Nephron progenitor cell (in vitro differentiated cells): ENCODE data around the gene FGD2.

Source experiments
- DNase-seq: peaks from one replicate; pipeline ENCODE4 v3.0.0; 2021
- H3K27ac Mint-ChIP-seq: 2 replicates; pipeline ENCODE4 v1.8.0; 2021; ENCODE audit warnings: mild to moderate bottlenecking, moderate library complexity, mixed read lengths
- H3K27me3 Mint-ChIP-seq: 2 replicates; pipeline ENCODE4 v1.8.0; 2021; ENCODE audit warnings: mild to moderate bottlenecking, low read depth, mixed read lengths; ENCODE audit not compliant: poor library complexity
- H3K36me3 Mint-ChIP-seq: 2 replicates; pipeline ENCODE4 v1.8.0; 2021; ENCODE audit warnings: low read depth, mixed read lengths
- H3K4me1 Mint-ChIP-seq: 2 replicates; pipeline ENCODE4 v1.8.0; 2021; ENCODE audit warnings: mixed read lengths
- H3K4me3 Mint-ChIP-seq: 2 replicates; pipeline ENCODE4 v1.8.0; 2021; ENCODE audit warnings: mild to moderate bottlenecking, moderate library complexity, mixed read lengths
- H3K9me3 Mint-ChIP-seq: 2 replicates; pipeline ENCODE4 v1.8.0; 2021; ENCODE audit warnings: mild to moderate bottlenecking, moderate library complexity, mixed read lengths
- CTCF ChIP-seq: fragments of 200-600 bp; sonication (generic); IDR thresholded peaks from 2 replicates; pipeline ENCODE4 v1.5.0; 2021; ENCODE audit warnings: antibody characterized with exemption

The FGD2 gene

DNA sequence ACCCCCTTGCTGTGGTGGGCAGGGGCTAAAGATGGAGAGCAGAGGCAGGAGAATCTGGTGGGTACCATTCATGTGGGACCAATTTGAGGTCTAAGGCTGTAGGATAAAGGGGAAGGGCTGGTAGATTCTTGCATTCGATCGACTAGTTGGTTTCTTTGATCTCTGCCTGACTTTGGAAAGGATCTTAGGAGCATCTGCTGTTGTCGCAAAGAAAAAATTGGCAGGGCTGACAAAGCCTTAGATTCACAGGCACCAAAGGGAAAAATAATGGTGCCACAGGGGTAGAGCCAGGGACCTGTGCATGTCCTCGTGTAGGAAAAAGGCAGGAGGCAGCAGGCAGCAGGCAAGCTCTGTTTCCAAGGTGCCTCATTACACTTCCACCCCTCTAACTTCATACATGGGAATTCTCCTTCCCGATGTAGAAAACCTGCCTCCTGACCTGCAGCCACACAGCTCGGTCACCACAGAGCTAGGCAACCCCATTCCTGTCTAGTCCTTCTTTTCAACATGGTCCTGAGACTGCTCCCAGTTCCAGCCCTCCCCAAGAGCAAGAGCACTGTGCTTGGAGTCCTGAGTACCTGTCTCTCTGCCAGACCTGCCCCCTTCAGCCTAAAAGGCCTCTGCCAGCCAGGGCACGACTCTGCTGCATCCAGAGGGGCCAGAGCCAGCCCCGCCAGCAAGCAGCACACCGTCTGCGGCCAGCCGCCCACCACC is 71.9 kb downstream of the FGD2 start:
- peaks cover 4% of the 10 kb centered on the region for H3K9me3 Mint-ChIP-seq
- no peaks in the 10 kb centered on the region for H3K36me3 Mint-ChIP-seq
- TF ChIP-seq CTCF: no peak
- H3K27ac Mint-ChIP-seq: peak overlapping the region; percentile 16
- H3K4me1 Mint-ChIP-seq: peaks cover 54% of the 10 kb centered on the region
- no peak overlapping the region for H3K4me3 Mint-ChIP-seq
- peaks cover 11% of the 10 kb centered on the region for H3K27me3 Mint-ChIP-seq
- no peak for DNase-seq

GRCh38 chr6:37077905-37078296 is 72.4 kb downstream of the FGD2 start:
- H3K9me3 Mint-ChIP-seq: peaks cover 4% of the 10 kb centered on the region
- no peaks in the 10 kb centered on the region for H3K36me3 Mint-ChIP-seq
- H3K4me1 Mint-ChIP-seq: peaks cover 54% of the 10 kb centered on the region
- TF ChIP-seq CTCF: no peak
- H3K27me3 Mint-ChIP-seq: peaks cover 11% of the 10 kb centered on the region
- H3K27ac Mint-ChIP-seq: peak overlapping the region; percentile 16
- no peak overlapping the region for H3K4me3 Mint-ChIP-seq
- peak; percentile 71 for DNase-seq
